Lower leg skin (tissue), 4 donors: ENCODE measurements around the gene TTC12. TPM values are rescaled to one million over a fixed set of nuclear protein-coding genes. Genes with fewer than 3 reads are reported as not detected.

Experiments used
- DNase-seq, 2 donors: peaks; one replicate each; pipeline ENCODE4 v3.0.0-alpha.2; 2019; ENCODE audit warnings: low spot score in 2 of 2
- H3K4me3 ChIP-seq: fragments of 200-600 bp; sonication (generic); 2 replicates; pipeline ENCODE4 v1.5.1; 2017; ENCODE audit warnings: mild to moderate bottlenecking, low read depth; ENCODE audit not compliant: poor library complexity, severe bottlenecking
- CTCF ChIP-seq, 3 donors: fragments of 450-650 bp; IDR thresholded peaks; one replicate each; pipeline ENCODE4 v1.5.1; 2016; ENCODE audit warnings: antibody characterized with exemption in 3 of 3, mild to moderate bottlenecking in 3 of 3, moderate library complexity in 2 of 3
- POLR2A ChIP-seq, 2 donors: fragments of 450-650 bp; IDR thresholded peaks; one replicate each; pipeline ENCODE4 v1.6.1; 2016 to 2017; ENCODE audit warnings: antibody characterized with exemption in 2 of 2, mild to moderate bottlenecking in 1 of 2, moderate library complexity in 1 of 2
- WGBS, 2 donors: methylation state at CpG; one replicate each; pipeline ENCODE4 v1.1.5; 2018; 5-methylcytosine and 5-hydroxymethylcytosine counted together
- intact Hi-C: fragments of 100-400 bp; cut with DNase I; formaldehyde crosslinking; loops from one replicate; pipeline ENCODE4 v1.15.0; 2023; ENCODE audit warnings: low total_unique reads
- total RNA-seq, 4 donors: library from RNA; depleted of rRNA; stranded (reverse); fragments of >200 nt; gene quantifications; one replicate each; pipeline ENCODE4 v1.1.0, GENCODE V29; 2016

TTC12 gene
- total RNA-seq, 4 donors from 2014 or later: 14.5 to 48.2 (median 21.9) TPM

GRCh38 chr11:113286509-113287497 is 27.6 kb upstream of the TTC12 start:
- intact Hi-C loops: loop anchor here (5.0 to 10.0 kb wide), 3 partner anchors 695 to 1072 kb away; no protein-coding TSS in a partner anchor
- 77 to 83% methylated on average over 10 to 11 of the region's 11 CpGs for WGBS, 2 donors
- H3K4me3 ChIP-seq: no peak overlapping the region
- TF ChIP-seq CTCF (IDR thresholded peaks at IDR 0.05) (no peak), POLR2A (IDR thresholded peaks at IDR 0.05) (no peak)
- peak in 1 of 2 donors; percentile 37 for DNase-seq

GRCh38 chr11:113287801-113288200 is 26.6 kb upstream of the TTC12 start:
- DNase-seq: no peak
- TF ChIP-seq CTCF (IDR thresholded peaks at IDR 0.05) (no peak), POLR2A (IDR thresholded peaks at IDR 0.05) (no peak)
- no peak overlapping the region for H3K4me3 ChIP-seq
- intact Hi-C loops: loop anchor here (5.0 to 10.0 kb wide), 3 partner anchors 696 to 1073 kb away; no protein-coding TSS in a partner anchor
- 67% methylated on average over 3 of the region's 3 CpGs for WGBS, 2 donors

GRCh38 chr11:113288286-113288863 is 26.0 kb upstream of the TTC12 start:
- WGBS, 2 donors: 90 to 91% methylated on average over 6 of the region's 6 CpGs
- DNase-seq: peak in 1 of 2 donors; percentile 61
- intact Hi-C loops: loop anchor here (5.0 to 10.0 kb wide), 3 partner anchors 696 to 1074 kb away; no protein-coding TSS in a partner anchor

GRCh38 chr11:113289431-113290187 is 24.8 kb upstream of the TTC12 start:
- peak in 1 of 2 donors; percentile 22 for DNase-seq
- TF ChIP-seq CTCF (IDR thresholded peaks at IDR 0.05): peak in 1 of 3 donors; percentile 13
- no peak for TF ChIP-seq POLR2A (IDR thresholded peaks at IDR 0.05)
- intact Hi-C loops: loop anchor here (5.0 to 10.0 kb wide), 3 partner anchors 697 to 1075 kb away; no protein-coding TSS in a partner anchor
- H3K4me3 ChIP-seq: no peak overlapping the region
- 52 to 56% methylated on average over 10 of the region's 10 CpGs for WGBS, 2 donors

More at GRCh38 chr11:113288286-113288863, 26.0 kb upstream of the TTC12 start:
- TF ChIP-seq CTCF (IDR thresholded peaks at IDR 0.05) (no peak), POLR2A (IDR thresholded peaks at IDR 0.05) (no peak)
- H3K4me3 ChIP-seq: no peak overlapping the region

- TF ChIP-seq CTCF (IDR thresholded peaks at IDR 0.05): no peak
- TF ChIP-seq POLR2A (IDR thresholded peaks at IDR 0.05): no peak
- no peak for DNase-seq
- 76 to 92% methylated on average over 5 of the region's 5 CpGs for WGBS, 2 donors
- intact Hi-C loops: no loop called here
- H3K4me3 ChIP-seq: no peak overlapping the region
These were observed 20.4 kb upstream of the TTC12 start for GRCh38 chr11:113293936-113294335.
